Iris pigment epithelial cell (primary cell): ENCODE measurements around the gene HACE1.
"Not testable (repeated sequence)": the region's sequence is repeated elsewhere in the genome, so short reads cannot be mapped to it uniquely, and the experiment has no call there.

Experiments
- DNase-seq: peaks from one replicate; pipeline ENCODE4 v3.0.0-alpha.2; 2011; ENCODE audit warnings: low read depth

HACE1 gene, protein sequence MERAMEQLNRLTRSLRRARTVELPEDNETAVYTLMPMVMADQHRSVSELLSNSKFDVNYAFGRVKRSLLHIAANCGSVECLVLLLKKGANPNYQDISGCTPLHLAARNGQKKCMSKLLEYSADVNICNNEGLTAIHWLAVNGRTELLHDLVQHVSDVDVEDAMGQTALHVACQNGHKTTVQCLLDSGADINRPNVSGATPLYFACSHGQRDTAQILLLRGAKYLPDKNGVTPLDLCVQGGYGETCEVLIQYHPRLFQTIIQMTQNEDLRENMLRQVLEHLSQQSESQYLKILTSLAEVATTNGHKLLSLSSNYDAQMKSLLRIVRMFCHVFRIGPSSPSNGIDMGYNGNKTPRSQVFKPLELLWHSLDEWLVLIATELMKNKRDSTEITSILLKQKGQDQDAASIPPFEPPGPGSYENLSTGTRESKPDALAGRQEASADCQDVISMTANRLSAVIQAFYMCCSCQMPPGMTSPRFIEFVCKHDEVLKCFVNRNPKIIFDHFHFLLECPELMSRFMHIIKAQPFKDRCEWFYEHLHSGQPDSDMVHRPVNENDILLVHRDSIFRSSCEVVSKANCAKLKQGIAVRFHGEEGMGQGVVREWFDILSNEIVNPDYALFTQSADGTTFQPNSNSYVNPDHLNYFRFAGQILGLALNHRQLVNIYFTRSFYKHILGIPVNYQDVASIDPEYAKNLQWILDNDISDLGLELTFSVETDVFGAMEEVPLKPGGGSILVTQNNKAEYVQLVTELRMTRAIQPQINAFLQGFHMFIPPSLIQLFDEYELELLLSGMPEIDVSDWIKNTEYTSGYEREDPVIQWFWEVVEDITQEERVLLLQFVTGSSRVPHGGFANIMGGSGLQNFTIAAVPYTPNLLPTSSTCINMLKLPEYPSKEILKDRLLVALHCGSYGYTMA

DNA sequence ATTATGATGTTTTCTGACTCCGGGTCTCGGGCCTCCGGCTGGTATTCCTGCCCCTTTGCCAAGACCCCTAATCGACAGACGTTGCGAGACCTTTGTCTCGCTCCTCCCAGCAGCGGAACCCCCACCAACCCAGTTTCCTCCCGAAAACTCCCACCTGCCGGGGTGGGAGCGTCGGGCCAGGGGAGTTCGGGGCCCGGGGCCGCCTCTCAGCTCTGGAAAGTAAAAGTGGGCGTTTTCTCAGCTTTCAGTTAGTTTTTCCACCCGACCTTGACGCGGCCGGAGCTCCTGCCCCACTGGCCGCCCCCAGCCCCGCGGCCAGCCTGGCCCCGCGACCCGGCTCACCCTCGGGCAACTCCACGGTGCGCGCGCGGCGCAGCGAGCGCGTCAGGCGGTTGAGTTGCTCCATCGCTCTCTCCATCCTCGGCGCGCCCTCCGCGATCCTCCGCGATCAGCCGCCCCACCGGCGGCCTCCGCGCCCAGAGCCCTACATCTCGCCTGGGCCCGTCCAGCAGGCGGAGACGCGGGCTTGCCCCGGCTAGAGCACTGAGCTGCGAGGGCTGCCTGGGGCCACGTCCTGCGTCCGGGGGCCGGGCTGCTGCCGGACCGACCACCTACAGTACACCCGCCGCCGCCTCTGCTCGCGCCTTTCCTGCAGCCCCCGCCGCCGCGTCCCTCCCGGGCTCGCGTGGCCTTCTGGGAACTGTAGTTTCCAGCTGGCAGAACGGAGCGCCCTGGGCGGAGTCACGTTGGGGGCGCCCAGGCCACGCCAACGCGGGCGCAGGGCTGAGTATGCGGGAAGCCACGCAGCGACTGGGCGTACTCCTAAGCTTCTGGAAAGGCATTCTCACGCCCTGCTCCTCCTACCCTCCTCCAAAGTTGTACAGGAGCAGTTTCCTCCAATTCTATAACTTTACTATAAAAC, at the start of gene HACE1:
HACE1 (minus strand) TSS at position 695 of the 922 bp plus-strand sequence; CDS start at position 418, 277 bp downstream.
- peak; percentile 92 for DNase-seq

DNA sequence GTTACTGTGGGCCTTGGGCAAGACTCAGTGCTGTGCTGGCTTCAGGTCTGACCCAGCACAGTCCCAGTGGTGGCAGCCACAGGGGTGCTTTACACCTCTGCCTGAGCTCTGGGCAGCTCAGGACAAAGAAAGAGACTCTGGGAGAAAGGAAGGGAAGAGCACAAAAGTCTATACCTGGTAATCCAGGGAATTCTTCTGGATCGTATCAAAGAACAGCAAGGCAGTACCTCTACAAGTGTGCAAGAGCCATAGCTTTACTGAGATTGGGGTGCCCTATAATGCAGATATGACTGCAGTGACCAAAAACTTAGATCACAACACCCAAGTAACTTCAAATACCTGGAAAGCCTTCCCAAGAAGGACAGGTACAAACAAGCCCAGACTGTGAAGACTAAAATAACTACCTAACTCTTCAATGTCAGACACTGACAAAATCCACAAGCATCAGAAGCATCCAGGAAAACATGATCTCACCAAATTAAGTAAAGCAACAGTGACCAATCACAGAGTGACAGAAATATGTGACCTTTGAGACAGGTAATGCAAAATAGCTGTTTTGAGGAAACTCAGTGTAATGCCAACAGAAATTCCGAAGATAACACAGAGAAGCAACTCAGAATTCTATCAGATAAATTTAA, 49.3 kb upstream of the HACE1 start:
- no peak for DNase-seq

DNA sequence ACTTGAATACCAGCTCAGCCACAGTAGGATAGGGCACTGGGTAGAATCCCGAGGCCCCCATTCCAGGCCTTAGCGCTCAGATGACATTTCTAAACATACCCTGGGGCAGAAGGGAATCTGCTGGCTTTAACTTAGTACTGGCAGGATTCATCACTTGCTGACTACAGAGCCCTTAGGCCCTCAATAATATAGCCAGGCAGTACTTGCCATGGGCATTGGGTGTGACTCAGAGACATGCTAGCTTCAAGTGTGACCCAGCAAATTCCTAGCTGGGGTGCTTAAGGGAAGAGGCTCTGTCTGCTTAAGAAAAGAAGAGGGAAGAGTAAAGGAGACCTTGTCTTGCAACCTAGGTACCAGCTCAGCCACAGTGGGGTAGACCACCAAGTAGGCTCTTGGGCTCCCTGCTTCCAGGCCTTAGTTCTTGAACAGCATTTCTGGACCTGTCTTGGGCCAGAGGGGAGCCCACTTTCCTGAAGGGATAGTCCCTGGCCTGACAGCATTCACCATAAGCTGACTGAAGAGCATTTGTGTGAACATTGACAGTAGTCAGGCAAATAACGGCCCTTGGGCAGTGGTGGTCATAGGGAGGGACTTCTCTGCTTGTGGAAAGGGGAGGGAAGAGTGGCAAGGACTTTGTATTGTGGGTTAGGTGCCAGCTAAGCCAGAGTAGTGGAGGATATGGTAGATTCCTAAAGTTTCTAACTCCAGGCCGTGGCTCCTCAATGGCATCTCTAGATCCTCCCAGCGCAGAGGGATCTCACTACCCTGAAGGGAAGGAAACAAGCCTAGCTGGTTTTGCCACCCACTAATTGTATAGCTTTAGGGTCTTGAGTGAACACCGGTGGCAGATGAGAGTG, 48.5 kb upstream of the HACE1 start:
- DNase-seq: peak; percentile 15

DNA sequence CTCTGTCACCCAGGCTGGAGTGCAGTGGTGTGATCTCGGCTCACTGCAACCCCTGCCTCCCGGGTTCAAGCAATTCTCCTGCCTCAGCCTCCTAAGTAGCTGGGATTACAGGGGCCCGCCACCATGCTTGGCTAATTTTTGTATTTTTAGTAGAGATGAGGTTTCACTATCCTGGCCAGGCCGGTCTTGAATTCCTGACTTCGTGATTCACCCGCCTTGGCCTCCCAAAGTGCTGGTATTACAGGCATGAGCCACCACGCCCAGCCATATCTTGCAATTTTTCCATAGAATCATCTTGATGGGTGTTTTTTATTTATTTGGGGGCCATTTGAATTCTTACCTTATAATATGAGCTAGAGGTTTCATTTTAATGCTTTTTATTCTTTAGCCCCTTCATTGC, 39.2 kb upstream of the HACE1 start:
- DNase-seq: not testable (repeated sequence)

DNA sequence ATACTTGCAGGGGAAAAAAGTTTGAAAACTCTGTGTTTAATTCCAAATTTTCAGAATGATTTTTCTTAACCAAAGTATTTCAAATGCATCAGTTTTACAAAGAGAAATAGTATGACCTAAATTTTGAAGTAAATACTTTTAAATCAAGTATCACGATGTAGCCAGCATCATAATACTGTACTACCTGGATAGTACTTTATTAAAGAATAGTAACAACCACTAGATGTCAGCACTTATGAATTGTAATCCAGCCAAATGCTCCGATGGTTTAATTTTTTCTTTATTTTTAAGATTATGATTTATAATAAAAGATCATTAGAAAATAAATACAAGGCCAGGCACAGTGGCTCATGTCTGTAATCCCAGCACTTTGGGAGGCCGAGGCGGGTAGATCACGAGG, 37.2 kb upstream of the HACE1 start:
- DNase-seq: peak; percentile 8

DNA sequence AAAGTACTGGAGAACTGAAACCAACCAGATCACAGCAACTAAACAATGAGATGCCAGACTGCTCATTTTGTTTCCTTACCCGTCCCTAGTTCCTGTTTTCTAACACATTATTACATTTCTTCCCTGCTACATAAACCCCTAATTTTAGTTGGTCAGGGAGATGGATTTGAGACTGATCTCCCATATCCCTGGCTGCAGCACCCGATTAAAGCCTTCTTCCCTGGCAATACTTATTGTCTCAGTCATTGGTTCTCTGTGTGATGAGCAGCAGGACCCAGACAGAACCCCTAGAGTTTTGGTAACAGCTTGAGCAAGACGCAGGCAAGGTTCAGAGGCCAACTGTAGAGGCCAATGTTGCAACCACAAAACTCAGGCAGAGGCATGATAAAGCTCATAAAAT, 28.3 kb upstream of the HACE1 start:
- DNase-seq: no peak

DNA sequence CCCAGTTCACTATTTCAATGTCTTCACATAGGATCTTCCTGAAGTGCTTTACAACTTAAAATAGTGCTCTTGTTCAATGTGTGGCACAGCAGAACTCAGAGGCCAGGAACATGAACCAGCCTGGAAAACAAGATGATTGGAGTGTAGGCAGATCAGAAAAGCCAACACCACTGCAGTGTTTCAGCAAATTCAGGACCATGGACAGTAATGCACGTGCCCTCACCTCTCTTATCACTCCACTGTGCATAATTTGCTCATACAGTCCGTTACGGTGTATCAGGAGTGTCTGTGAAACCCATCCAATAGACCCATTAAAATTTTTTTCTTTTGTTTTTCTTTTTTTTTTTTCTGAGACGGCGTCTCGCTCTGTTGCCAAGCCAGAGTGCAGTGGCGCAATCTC, 27.6 kb upstream of the HACE1 start:
- DNase-seq: peak; percentile 24

DNA sequence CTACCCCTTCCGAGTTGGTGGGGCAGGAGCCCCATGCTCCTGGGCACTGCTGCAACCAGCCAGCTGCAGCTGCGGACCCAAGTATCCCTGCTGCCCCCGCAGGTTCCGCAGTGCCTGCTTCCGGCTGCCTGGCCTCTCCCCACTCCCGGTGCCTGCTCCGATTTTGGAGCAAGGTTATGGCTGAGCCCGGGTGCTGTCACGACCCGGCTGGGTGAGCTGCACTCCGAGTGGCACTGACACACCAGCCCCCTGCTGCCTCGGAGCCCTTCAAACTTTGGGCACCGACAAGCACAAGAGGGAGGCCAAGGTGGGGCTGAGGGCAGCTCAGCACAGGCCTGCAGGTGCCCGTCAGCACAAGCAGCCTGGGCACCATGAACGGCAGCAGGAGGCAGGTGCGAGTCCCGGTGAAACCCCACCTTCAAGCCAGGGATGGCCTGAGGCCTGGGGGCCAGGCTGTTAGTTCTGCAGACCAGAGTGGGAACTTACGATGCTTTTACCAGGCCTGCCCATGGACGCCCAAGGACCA, 25.9 kb upstream of the HACE1 start:
- no peak for DNase-seq

DNA sequence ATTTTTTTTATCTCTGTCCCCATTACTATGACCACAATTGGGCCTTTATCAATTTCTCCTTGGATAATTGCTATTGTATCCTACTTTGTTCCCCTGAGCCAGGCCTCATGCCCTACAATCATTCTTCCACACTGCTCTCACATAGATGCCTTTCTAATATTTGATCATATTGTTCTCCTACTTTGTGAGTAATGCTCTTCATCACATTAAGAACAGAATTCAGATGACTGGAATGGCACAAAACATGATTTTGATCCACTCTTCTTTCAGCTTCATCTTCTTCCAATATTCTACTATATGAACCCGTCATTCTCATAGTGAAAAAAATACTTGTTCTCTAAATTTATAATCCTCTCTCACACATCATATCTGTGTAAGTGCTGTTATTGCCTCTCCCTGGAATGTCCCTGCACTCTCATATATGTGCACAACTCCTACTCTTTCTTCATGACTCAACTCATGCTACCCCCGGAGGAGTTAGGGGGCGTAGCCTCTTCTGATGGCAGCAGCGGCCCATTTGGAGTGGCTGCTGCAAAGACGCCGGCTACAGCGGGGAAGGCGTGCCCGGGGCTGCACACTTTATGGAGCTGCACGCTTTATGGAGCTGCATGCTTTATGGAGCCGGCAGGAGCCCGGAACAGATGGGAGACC, 25.3 kb upstream of the HACE1 start:
- DNase-seq: no peak

DNA sequence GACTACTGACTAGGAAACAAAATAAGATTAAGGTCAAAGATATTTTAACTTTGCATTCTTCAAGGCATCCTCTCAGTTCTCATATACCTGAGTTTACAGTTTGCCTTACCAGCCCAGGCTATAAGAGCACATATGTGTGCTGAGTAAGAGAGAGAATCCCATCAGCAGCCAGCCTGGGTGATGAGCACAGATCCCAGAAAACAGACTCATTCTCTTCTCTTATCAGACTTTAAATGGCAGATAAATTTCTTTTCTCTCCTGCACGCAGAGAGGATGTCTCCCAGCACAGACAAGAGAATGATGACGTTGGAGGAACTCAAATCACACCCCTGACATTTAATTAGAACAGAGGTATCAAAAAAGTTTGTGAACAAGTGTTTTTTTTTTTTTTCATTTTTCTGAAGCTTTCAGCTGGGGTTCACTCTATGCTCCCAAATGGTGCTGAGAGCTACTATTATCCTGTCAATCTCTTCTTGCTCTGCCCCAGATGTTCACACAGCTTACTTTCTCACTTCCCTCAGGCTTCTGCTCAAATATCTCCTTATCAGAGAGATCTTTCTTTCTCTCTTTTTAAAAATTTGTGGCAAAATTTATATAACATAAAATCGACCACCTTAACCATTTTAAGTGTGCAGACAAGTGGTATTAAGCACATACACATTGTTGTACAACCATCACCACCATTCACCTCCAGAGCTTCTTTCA, 22.4 kb upstream of the HACE1 start:
- DNase-seq: no peak

DNA sequence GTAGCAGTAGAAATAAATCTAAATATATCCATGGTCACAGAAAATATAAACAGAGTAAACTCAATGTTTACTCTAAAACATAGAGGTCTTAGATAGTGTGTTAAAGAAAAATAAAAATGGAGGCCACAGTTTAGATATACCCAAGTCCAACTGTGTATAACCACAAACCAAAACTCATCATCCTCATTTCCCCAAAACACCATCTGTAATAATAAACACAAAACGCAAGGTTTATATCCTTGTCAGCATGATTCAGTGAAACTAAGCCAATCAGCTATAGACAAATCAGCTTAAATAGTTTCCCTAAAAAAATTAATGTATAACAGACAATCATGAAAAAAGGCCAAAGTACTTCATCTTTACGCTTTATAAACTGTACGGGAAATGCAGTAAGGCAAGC, 2.7 kb upstream of the HACE1 start:
- DNase-seq: peak; percentile 74

DNA sequence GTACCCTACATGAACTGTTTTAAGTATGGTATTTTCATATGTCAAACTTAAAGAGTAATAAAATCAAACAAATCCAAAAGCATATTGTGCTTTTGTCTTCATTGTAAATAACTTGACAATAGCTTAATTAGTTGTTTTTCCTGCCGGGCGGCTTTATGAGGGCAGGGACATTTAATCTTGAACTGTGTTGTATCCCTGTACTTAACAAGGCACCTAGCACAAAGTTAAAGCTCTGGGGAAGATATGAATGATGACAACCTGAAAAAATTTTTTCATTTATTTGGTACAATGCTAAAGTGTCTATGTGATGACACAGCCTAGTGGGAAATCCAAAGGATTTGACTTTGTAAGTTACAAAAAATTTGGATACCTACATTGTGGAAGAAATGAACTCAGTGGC, 502 bp upstream of the HACE1 start:
- no peak for DNase-seq

DNA sequence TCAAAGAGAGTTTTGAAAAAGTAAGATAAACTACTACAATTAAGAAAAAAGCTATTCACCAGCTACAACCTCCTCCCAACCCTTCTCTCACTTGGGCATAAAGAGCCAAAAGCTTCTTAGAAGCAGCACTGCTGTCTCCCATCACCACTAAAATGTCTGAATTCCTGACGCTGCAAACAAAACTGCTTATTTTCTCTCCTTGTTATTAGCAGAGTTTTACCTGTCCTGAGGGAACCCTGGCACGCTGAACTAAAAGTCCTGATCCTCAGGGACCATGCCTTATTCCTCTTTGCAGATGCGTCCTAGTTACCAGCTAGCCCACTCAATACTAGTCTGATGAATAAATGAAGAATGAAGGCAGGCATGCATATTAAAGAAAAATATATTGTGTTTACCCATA, 1.1 kb downstream of the HACE1 start:
- no peak for DNase-seq

DNA sequence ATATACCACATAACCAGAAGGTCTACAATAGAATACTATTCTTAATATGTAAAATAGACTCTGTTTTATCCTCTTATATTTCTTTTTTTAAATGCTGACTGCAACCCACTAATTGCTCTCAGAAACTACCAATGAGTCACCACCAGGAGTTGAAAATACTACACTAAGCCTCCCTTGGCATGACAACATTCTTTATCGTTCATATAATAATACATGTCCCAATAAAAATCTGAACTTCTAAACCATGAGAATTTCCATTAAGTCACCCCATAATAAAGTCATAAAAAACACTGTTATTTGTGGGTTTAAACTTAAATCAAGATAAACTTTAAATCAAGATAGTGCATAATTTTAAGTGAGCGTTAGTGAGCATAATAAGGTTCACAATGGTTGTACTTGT, 4.2 kb downstream of the HACE1 start:
- DNase-seq: peak; percentile 77

DNA sequence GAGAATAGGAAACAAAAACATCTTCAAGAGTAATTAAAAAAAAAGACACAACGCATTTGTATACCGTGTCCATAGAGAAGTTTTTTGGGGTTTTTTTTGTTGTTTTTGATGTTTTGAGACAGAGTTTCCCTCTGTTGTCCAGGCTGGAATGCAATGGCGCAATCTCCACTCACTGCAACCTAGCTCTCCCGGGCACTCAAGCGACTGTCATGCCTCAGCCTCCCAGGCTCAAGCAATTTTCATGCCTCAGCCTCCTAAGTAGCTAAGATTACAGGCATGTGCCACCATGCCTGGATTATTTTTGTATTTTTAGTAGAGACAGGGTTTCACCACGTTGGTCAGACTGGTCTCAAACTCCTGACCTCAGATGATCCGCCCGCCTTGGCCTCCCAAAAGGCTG, 12.0 kb downstream of the HACE1 start:
- DNase-seq: peak; percentile 28

DNA sequence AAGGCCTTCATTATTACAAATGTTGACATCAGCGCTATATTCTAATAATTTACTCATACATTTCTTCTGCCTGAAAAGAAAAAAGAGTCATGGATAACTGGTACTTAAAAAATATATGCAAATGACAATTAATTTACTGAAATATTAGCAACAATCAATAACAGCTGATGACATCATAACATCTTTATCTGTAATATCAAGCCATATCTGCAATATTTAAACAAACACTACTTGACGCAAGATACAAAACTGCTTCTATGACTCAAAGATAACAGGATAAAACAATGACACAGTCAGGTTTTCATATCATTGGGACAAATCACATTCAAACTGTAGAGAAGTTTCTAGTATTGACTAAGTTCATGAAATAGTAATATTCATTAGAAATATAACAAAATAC, 16.5 kb downstream of the HACE1 start:
- DNase-seq: no peak

DNA sequence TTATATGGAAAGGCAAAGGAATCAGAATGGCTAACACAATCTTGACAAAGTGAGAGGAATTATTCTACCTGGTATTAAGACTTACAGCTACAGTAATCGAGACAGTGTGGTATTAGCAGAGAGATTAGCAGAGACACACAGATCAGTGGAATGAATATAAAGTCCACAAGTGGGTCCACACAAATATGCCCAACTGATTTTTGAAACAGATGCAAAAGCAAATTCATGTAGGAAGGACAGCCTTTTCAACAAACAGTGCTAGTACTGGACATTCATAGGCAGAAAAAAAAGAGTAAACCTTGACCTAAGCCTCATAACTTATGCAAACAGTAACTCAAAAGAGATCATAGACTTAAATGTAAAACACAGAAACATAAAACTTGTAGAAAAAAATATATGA, 22.6 kb downstream of the HACE1 start:
- DNase-seq: no peak

DNA sequence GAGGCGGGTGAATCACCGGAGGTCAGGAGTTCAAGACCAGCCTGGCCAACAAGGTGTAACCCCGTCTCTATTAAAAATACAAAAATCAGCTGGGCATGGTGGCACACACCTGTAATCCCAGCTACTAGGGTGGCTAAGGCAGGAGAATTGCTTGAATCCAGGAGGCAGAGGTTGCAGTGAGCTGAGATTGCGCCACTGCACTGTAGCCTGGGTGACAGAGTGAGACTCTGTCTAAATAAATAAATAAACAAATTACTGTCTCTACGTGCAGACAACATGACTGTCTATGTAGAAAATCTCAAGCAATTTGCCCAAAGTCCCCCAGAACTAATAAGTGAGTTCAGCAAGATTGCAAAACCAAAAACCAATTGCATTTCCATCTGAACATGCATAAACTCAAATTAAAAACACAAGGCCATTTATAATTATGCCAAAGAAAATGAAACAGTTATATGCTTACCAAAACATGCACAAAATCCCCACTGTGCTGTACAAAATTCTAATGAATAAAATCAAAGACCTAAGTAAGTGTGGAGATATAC, 23.2 kb downstream of the HACE1 start:
- not testable (repeated sequence) for DNase-seq

DNA sequence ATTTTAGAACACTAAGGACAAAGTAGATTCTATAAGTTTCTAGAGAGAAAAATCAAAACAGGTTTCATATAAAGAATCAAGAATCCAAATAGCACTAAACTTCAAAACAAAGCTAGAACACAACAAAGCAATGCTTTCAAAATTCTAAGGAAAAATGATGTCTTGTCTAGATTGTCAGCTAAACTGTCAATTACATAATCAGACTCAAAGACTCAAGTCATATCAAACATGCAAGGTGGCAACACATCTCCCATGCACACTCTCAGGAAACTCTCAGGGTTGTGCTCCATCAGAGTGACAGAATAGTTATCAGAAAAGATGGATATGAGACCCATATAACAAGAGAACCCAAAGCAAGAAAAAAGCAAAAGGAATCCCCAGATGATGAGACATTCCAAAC, 23.9 kb downstream of the HACE1 start:
- no peak for DNase-seq
